ENCODE measurements around the gene PER1. TPM values are rescaled to one million over a fixed set of nuclear protein-coding genes. Genes with fewer than 3 reads are reported as not detected.

PER1 gene
- total and polyA plus RNA-seq, 9 of the 15 experiments (the other 6 are each of a cell fraction or from before 2014, with no cell fraction given), result 0.13 to 26.0 (median 3.4) TPM

DNA sequence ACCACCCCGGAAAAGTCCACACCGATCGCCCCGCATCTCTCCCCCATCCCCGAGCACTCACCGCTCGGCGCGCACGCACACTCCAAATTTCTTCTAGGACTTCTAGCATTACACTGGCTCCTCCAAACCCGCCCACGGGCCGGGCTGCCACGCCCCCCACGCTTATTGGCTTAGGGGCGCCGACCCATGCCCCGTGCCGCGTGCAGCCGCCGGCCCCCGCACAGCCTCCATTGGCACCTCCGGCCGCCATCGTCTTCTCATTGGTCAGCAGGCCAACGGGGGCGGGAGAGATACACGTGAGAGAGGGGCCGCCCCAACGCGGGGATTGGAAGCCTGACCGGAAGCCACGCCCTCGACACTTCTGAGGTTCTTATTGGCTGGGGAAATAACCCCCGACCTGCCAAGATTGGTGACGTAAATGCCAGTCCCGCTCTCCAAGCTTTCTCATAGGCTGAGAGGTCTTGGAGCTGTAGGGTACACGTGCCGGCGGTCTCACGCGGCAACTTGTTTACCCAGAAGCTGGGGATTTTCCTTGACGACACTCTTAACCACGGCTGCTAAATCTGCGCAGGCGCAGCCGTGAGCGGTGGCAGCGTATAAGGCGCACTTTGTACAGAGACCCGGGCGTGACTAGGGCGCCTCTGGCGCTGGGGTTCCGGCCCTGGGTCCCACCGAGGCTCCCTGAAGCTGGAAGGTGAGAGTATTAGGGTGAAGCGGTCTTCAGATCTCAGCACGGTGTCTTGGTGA, 4.2 kb upstream of the PER1 start (continued):
- no peak for TF ChIP-seq E2F1 (CRISPR knock-in tag; IDR thresholded peaks at IDR 0.05)

DNA sequence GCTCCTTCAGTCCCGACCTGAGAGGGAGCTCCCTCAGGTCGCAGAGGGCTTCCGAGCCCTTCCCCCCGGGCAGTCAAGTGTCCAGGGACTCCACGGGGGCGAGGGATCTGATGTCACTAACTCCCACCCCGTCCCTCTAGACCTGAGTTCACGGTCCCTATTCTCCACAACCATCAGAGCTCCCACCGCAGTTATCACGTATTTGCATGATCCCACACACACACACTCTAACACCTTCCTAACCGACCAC, 3.7 kb upstream of the PER1 start:
- Histone ChIP-seq H3K27me3 (ENCODE audit: control insufficient read depth in 2 of 2, insufficient read depth in 2 of 2, low read length in 2 of 2) (no peaks in the 10 kb centered on the region), H2AFZ (ENCODE audit: low read depth, low read length) (peak overlapping the region; percentile 36; the same call in 1 of the 2 replicates), H3K4me1 (replicated peaks in 1 of 2; ENCODE audit: control insufficient read depth in 2 of 2, insufficient read depth in 2 of 2, low read length in 2 of 2) (peaks cover 37 to 72% of the 10 kb centered on the region in 2 experiments), H3K36me3 (ENCODE audit: control insufficient read depth, insufficient read depth, low read length) (peaks cover 18% of the 10 kb centered on the region; the same call in 2 of the 3 replicates), H3K9ac (ENCODE audit: insufficient read depth in 1 of 2, low read depth in 2 of 2, low read length in 2 of 2) (peak overlapping the region; percentile 73 to 95), H3K9me1 (ENCODE audit: control insufficient read depth, insufficient read depth, low read length) (no peaks in the 10 kb centered on the region), H3K27ac (ENCODE audit: extremely low read depth, low read depth, low read length) (peak overlapping the region; percentile 82), H3K79me2 (ENCODE audit: control insufficient read depth, insufficient read depth, low read length) (peaks cover 48% of the 10 kb centered on the region), H4K20me1 (replicated peaks; ENCODE audit: control insufficient read depth, insufficient read depth, low read length) (0 out of 2 replicates have a peak, but pooled peaks cover 2% of the 10 kb centered on the region), H3K4me2 (ENCODE audit: insufficient read depth, low read length) (peak overlapping the region; percentile 90), H3K9me3 (replicated peaks; ENCODE audit: control insufficient read depth, insufficient read depth, low read depth, low read length) (no peaks in the 10 kb centered on the region), H3K4me3 (peak overlapping the region; percentile 52)
- ChIA-PET POLR2A (interaction anchor here (0.7 to 8.6 kb wide), 3 partner anchors 16 to 874 kb away, joined by 3 to 105 read pairs (median 3); no protein-coding TSS in a partner anchor), CTCF (ENCODE audit: low intra/inter-chr PET ratio) (no interaction called here)
- in situ Hi-C loops (cut with MboI) (no loop called here), intact Hi-C loops (cut with micrococcal nuclease) (loop anchor here (1.0 kb wide), 2 partner anchors 18 to 36 kb away; no protein-coding TSS in a partner anchor)
- FAIRE-seq, result no peak
- WGBS (ENCODE audit: insufficient coverage, low coverage, missing lambda C conversion rate), result 2% methylated on average over 9 of the region's 11 CpGs
- BruUV-seq (replicated peaks), result no TSS peak
- no peak for DNase-seq (ENCODE audit: extremely low read depth in 1 of 4, low spot score in 3 of 4)
- ATAC-seq, result no peak
- TF ChIP-seq SMARCA5 (IDR thresholded peaks at IDR 0.05) (no peak), KLF1 (tag; IDR thresholded peaks at IDR 0.05) (no peak), E2F6 (IDR thresholded peaks at IDR 0.05; ENCODE audit: borderline replicate concordance in 1 of 2, extremely low read depth in 1 of 2, insufficient read depth in 1 of 2, insufficient read length in 1 of 2, low read depth in 1 of 2, low read length in 1 of 2, poor library complexity in 1 of 2, severe bottlenecking in 1 of 2) (no peak), KLF10 (CRISPR knock-in tag; IDR thresholded peaks at IDR 0.05) (no peak), ZNF584 (CRISPR knock-in tag; IDR thresholded peaks at IDR 0.05; ENCODE audit: low read depth) (no peak), ZNF77 (CRISPR knock-in tag; IDR thresholded peaks at IDR 0.05) (no peak), ZBTB8A (IDR thresholded peaks at IDR 0.05; ENCODE audit: partially characterized antibody) (no peak), SRSF3 (IDR thresholded peaks at IDR 0.05; ENCODE audit: insufficient read depth, low read length) (no peak), ZNF347 (CRISPR knock-in tag; IDR thresholded peaks at IDR 0.05; ENCODE audit: low read depth) (no peak), ZFP91 (CRISPR knock-in tag; IDR thresholded peaks at IDR 0.05) (no peak), MLLT1 (IDR thresholded peaks at IDR 0.05) (no peak), ZNF184 (CRISPR knock-in tag; IDR thresholded peaks at IDR 0.05) (no peak)

Measured in K562 (cell line).